Hematopoietic multipotent progenitor cell (in vitro differentiated cells): ENCODE data around the gene GNB2. TPM values are rescaled to one million over a fixed set of nuclear protein-coding genes. Genes with fewer than 3 reads are reported as not detected.
"Not testable (repeated sequence)": the region's sequence is repeated elsewhere in the genome, so short reads cannot be mapped to it uniquely, and the experiment has no call there.

Experiments used
- DNase-seq, 3 donors: peaks; one replicate each; pipeline ENCODE4 v3.0.0-alpha.2; 2011 to 2015; ENCODE audit warnings: low read depth in 2 of 3, low spot score in 2 of 3
- total RNA-seq: library from RNA; depleted of rRNA; stranded (reverse); fragments of >200 nt; gene quantifications from one replicate; pipeline ENCODE4 v1.2.3, GENCODE V29; 2012

Gene GNB2
- total RNA-seq, 1 donor: 121 TPM

GRCh38 chr7:100723732-100724275 is 50.3 kb downstream of the GNB2 start:
- no peak for DNase-seq

- not testable (repeated sequence) for DNase-seq
Measured at GRCh38 chr7:100724364-100724763, 50.8 kb downstream of the GNB2 start.

GRCh38 chr7:100726996-100727761 is 53.6 kb downstream of the GNB2 start:
- DNase-seq: no peak

GRCh38 chr7:100728196-100728595 is 54.7 kb downstream of the GNB2 start:
- no peak for DNase-seq

Other genes with a start within 250 kb of the GNB2 start
- 2.4 TPM for gene ZCWPW1, start 245.0 kb upstream of the GNB2 start, total RNA-seq
- 88.3 TPM for gene MEPCE, start 243.9 kb upstream of the GNB2 start, total RNA-seq
- gene PPP1R35, start 237.2 kb upstream of the GNB2 start, total RNA-seq: 43.1 TPM
- 0.27 TPM for gene SPACDR, start 209.5 kb upstream of the GNB2 start, total RNA-seq
- 60.9 TPM for gene TSC22D4, start 194.5 kb upstream of the GNB2 start, total RNA-seq
- gene NYAP1, start 189.8 kb upstream of the GNB2 start, total RNA-seq: under 0.01 TPM
- gene AGFG2, start 134.5 kb upstream of the GNB2 start, total RNA-seq: 10.5 TPM
- 2.2 TPM for gene SAP25, start 99.8 kb upstream of the GNB2 start, total RNA-seq
- 109 TPM for gene LRCH4, start 87.6 kb upstream of the GNB2 start, total RNA-seq
- gene FBXO24, start 87.4 kb upstream of the GNB2 start, total RNA-seq: 0.81 TPM
- 0.81 TPM for gene PCOLCE, start 71.4 kb upstream of the GNB2 start, total RNA-seq
- 12.1 TPM for gene MOSPD3, start 61.2 kb upstream of the GNB2 start, total RNA-seq
- 51.7 TPM for gene TFR2, start 32.2 kb upstream of the GNB2 start, total RNA-seq
- not detected for gene ACTL6B, start 17.3 kb upstream of the GNB2 start, total RNA-seq
- gene GIGYF1, start 20.5 kb downstream of the GNB2 start, total RNA-seq: 36.9 TPM
- gene POP7, start 32.4 kb downstream of the GNB2 start, total RNA-seq: 31.8 TPM
- not detected for gene EPO, start 46.7 kb downstream of the GNB2 start, total RNA-seq
- 0.27 TPM for gene ZAN, start 59.9 kb downstream of the GNB2 start, total RNA-seq
- 20.5 TPM for gene EPHB4, start 153.8 kb downstream of the GNB2 start, total RNA-seq
- 27.2 TPM for gene SLC12A9, start 179.0 kb downstream of the GNB2 start, total RNA-seq
- gene TRIP6, start 193.6 kb downstream of the GNB2 start, total RNA-seq: 44.7 TPM
- 67.6 TPM for gene SRRT, start 201.4 kb downstream of the GNB2 start, total RNA-seq
- 4.6 TPM for gene UFSP1, start 216.0 kb downstream of the GNB2 start, total RNA-seq
- 0.27 TPM for gene ACHE, start 222.1 kb downstream of the GNB2 start, total RNA-seq